Vagina (tissue), 2 donors: Measurements from ENCODE around the gene CTNNBL1. TPM values are rescaled to one million over a fixed set of nuclear protein-coding genes. Genes with fewer than 3 reads are reported as not detected.
"Not testable (repeated sequence)": the region's sequence is repeated elsewhere in the genome, so short reads cannot be mapped to it uniquely, and the experiment has no call there.

Experiments used
- DNase-seq, 2 donors: peaks; one replicate each; pipeline ENCODE4 v3.0.0-alpha.2; 2017; ENCODE audit errors: extremely low spot score in 2 of 2
- H3K27ac ChIP-seq: fragments of 200-600 bp; sonication (generic); one replicate; pipeline ENCODE4 v1.5.1; 2019
- H3K27me3 ChIP-seq: fragments of 200-600 bp; sonication (generic); one replicate; pipeline ENCODE4 v1.5.1; 2019
- H3K36me3 ChIP-seq, 2 donors: fragments of 200-600 bp; sonication (generic); one replicate each; pipeline ENCODE4 v1.5.1; 2017 to 2019
- H3K4me1 ChIP-seq: fragments of 200-600 bp; sonication (generic); one replicate; pipeline ENCODE4 v1.5.1; 2019
- H3K4me3 ChIP-seq, 2 donors: fragments of 200-600 bp; sonication (generic); 1 replicate in 1 of 2; 2 replicates in 1 of 2; pipeline ENCODE4 v1.5.1; 2016 to 2019
- H3K9me3 ChIP-seq: fragments of 200-600 bp; sonication (generic); one replicate; pipeline ENCODE4 v1.5.1; 2019
- CTCF ChIP-seq, 3 experiments: fragments of 450-650 bp in 2 of 3; fragments of 200-600 bp in 1 of 3; sonication (generic) in 1 of 3; IDR thresholded peaks; one replicate each; pipeline ENCODE4 v1.5.1; 2017 to 2019; ENCODE audit warnings: antibody characterized with exemption in 3 of 3, mild to moderate bottlenecking in 2 of 3, moderate library complexity in 2 of 3
- POLR2A ChIP-seq, 2 donors: fragments of 450-650 bp; IDR thresholded peaks; one replicate each; pipeline ENCODE4 v1.6.1; 2017; ENCODE audit warnings: antibody characterized with exemption in 2 of 2, mild to moderate bottlenecking in 2 of 2, moderate library complexity in 2 of 2
- POLR2AphosphoS5 ChIP-seq, 2 donors: sonication (generic); formaldehyde crosslinking; IDR thresholded peaks; one replicate each; pipeline ENCODE4 v1.9.0; 2017; ENCODE audit warnings: antibody characterized with exemption in 2 of 2, mild to moderate bottlenecking in 2 of 2, low read depth in 1 of 2; ENCODE audit not compliant: insufficient read depth in 1 of 2
- intact Hi-C: fragments of 100-400 bp; cut with DNase I; formaldehyde crosslinking; loops from one replicate; pipeline ENCODE4 v1.15.1; 2023
- total RNA-seq: library from RNA; depleted of rRNA; stranded (reverse); fragments of >200 nt; gene quantifications from one replicate; pipeline ENCODE4 v1.2.3, GENCODE V29; 2016

CTNNBL1 gene
- total RNA-seq, 1 donor from 2014 or later, result 40.3 TPM

GRCh38 chr20:37661519-37661918 is 32.3 kb upstream of the CTNNBL1 start:
- H3K27ac ChIP-seq, result no peak overlapping the region
- H3K9me3 ChIP-seq, result no peaks in the 10 kb centered on the region
- TF ChIP-seq POLR2AphosphoS5 (IDR thresholded peaks at IDR 0.05; ENCODE audit: insufficient read depth in 1 of 2, low read depth in 1 of 2), result no peak
- no peak for TF ChIP-seq POLR2A (IDR thresholded peaks at IDR 0.05)
- TF ChIP-seq CTCF (IDR thresholded peaks at IDR 0.05), result no peak
- intact Hi-C loops, result no loop called here
- H3K36me3 ChIP-seq, result no peaks in the 10 kb centered on the region
- no peak overlapping the region for H3K4me3 ChIP-seq
- H3K27me3 ChIP-seq, result no peaks in the 10 kb centered on the region
- no peak for DNase-seq
- no peaks in the 10 kb centered on the region for H3K4me1 ChIP-seq

DNA sequence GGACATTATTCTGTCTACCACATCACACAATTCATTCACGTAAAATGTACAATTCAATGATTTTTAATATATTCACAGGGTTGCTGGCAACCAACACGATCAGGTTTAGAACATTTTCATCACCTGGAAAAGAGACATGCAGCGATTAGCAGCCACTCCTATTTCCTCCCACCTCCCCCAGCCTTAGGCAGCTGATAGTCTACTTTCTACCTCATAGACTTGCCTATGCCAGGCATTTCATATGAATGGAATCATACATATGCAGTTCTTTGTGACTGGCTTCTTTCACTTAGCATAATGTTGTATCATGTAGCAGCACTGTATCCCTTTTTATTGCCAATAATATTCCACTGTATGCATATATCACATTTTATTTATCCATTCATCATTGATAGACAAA is 31.5 kb upstream of the CTNNBL1 start:
- no peak for DNase-seq
- intact Hi-C loops, result no loop called here
- no peak for TF ChIP-seq CTCF (IDR thresholded peaks at IDR 0.05)
- no peak for TF ChIP-seq POLR2AphosphoS5 (IDR thresholded peaks at IDR 0.05; ENCODE audit: insufficient read depth in 1 of 2, low read depth in 1 of 2)
- TF ChIP-seq POLR2A (IDR thresholded peaks at IDR 0.05), result no peak
- Histone ChIP-seq H3K9me3 (no peaks in the 10 kb centered on the region), H3K27me3 (no peaks in the 10 kb centered on the region), H3K27ac (no peak overlapping the region), H3K36me3 (no peaks in the 10 kb centered on the region), H3K4me3 (no peak overlapping the region), H3K4me1 (no peaks in the 10 kb centered on the region)

- intact Hi-C loops, DNase-seq: not testable (repeated sequence)
Observed at GRCh38 chr20:37664595-37664994, 29.2 kb upstream of the CTNNBL1 start.

DNA sequence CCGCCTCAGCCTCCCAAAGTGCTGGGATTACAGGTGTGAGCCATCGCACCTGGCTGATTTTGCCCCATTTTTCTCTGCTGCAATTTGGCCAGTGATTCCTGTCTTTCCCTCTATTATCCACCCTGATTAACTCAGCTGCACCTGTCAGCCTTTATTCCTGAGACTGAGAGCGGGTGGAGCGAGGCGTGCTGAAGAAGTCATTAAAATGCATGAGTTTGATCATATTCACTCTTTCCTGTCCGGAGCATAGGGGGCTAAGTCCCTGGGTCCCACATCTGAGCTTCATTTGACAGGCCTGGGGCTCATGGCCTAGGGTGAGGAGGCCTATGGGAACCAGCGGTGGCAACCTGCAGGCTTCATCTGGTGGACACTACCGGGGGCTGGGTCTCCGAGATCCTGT is 25.7 kb upstream of the CTNNBL1 start:
- no peak overlapping the region for H3K27ac ChIP-seq
- H3K9me3 ChIP-seq, result no peaks in the 10 kb centered on the region
- TF ChIP-seq POLR2A (IDR thresholded peaks at IDR 0.05), result no peak
- TF ChIP-seq POLR2AphosphoS5 (IDR thresholded peaks at IDR 0.05; ENCODE audit: insufficient read depth in 1 of 2, low read depth in 1 of 2), result no peak
- no peak for TF ChIP-seq CTCF (IDR thresholded peaks at IDR 0.05)
- no peaks in the 10 kb centered on the region for H3K36me3 ChIP-seq
- no peak for DNase-seq
- no peaks in the 10 kb centered on the region for H3K27me3 ChIP-seq
- no peak overlapping the region for H3K4me3 ChIP-seq
- intact Hi-C loops, result no loop called here
- H3K4me1 ChIP-seq, result no peaks in the 10 kb centered on the region

More at GRCh38 chr20:37664595-37664994, 29.2 kb upstream of the CTNNBL1 start:
- not testable (repeated sequence) for H3K27ac ChIP-seq, H3K4me3 ChIP-seq, H3K4me1 ChIP-seq, H3K27me3 ChIP-seq, H3K36me3 ChIP-seq, H3K9me3 ChIP-seq

- H3K4me3 ChIP-seq, result no peak overlapping the region
- DNase-seq, result no peak
- intact Hi-C loops, result no loop called here
- H3K9me3 ChIP-seq, result no peaks in the 10 kb centered on the region
- TF ChIP-seq POLR2A (IDR thresholded peaks at IDR 0.05) (no peak), CTCF (IDR thresholded peaks at IDR 0.05) (no peak), POLR2AphosphoS5 (IDR thresholded peaks at IDR 0.05; ENCODE audit: insufficient read depth in 1 of 2, low read depth in 1 of 2) (no peak)
- H3K27ac ChIP-seq, result no peak overlapping the region
- no peaks in the 10 kb centered on the region for H3K36me3 ChIP-seq
- H3K27me3 ChIP-seq, result no peaks in the 10 kb centered on the region
- H3K4me1 ChIP-seq, result no peaks in the 10 kb centered on the region
Observed at GRCh38 chr20:37669062-37669772, 24.6 kb upstream of the CTNNBL1 start.
